Pancreas (tissue), 10 donors: ENCODE measurements around the gene SPIRE2. TPM values are rescaled to one million over a fixed set of nuclear protein-coding genes. Genes with fewer than 3 reads are reported as not detected.
"Not testable (repeated sequence)": the region's sequence is repeated elsewhere in the genome, so short reads cannot be mapped to it uniquely, and the experiment has no call there.

ENCODE experiments used
- ATAC-seq, 4 donors: fragments of 200-7000 bp; cut with Tn5 transposase; one replicate each; pipeline versions ENCODE4 v1.8.0 to v1.9.1; 2020; ENCODE audit warnings: mild to moderate bottlenecking in 4 of 4, moderate library complexity in 4 of 4
- DNase-seq, 6 donors: peaks; one replicate each; pipeline ENCODE4 v3.0.0-alpha.2; 2020
- FAIRE-seq: peaks from 2 replicates; lab custom pipeline; 2012; peaks lifted over from hg19 to GRCh38; lab: Jason Lieb, UNC
- H3K27ac ChIP-seq, 4 donors: fragments of 200-600 bp; sonication (generic); 1 replicate in 3 of 4; 2 replicates in 1 of 4; pipeline versions ENCODE4 v1.5.0 to v1.8.0; 2020
- H3K27me3 ChIP-seq, 4 donors: fragments of 200-600 bp; one replicate each; pipeline ENCODE4 v1.8.0; 2021
- H3K36me3 ChIP-seq, 3 donors: fragments of 200-600 bp; sonication (generic) in 1 of 3; one replicate each; pipeline versions ENCODE4 v1.5.0 to v1.8.0; 2020 to 2021
- H3K4me1 ChIP-seq, 3 donors: fragments of 200-600 bp; one replicate each; pipeline ENCODE4 v1.8.0; 2021
- H3K4me3 ChIP-seq, 4 donors: fragments of 200-600 bp; sonication (generic) in 2 of 4; one replicate each; pipeline versions ENCODE4 v1.5.0 to v1.8.0; 2020 to 2021
- H3K9me3 ChIP-seq, 4 donors: fragments of 200-600 bp; one replicate each; pipeline ENCODE4 v1.8.0; 2021
- CTCF ChIP-seq, 4 donors: fragments of 200-600 bp; sonication (generic) in 3 of 4; IDR thresholded peaks; one replicate each; pipeline versions ENCODE4 v1.5.0 to v1.8.0; 2021; ENCODE audit warnings: antibody characterized with exemption in 4 of 4
- WGBS, 2 donors: extraction: QIAGEN DNeasy Blood & Tissue Kit; methylation state at CpG; one replicate each; pipeline ENCODE4 v1.1.7; 2013; 5-methylcytosine and 5-hydroxymethylcytosine counted together
- intact Hi-C, 3 donors: fragments of 100-400 bp; cut with DNase I; formaldehyde crosslinking; loops; one replicate each; pipeline versions ENCODE4 v1.11.1 to v1.14.2; 2022
- polyA plus RNA-seq, 2 donors: library from polyadenylated mRNA; stranded (reverse); fragments of 200-250 nt; gene quantifications; one replicate each; pipeline ENCODE4 v1.2.3, GENCODE V29; 2013
- total RNA-seq, 6 donors: library from RNA; stranded (reverse); fragmentation: NEBNext Ultra II Directional in 4 of 6; extraction: Animal tissue kit (Norgen Biotek cat#: 25700) in 4 of 6; gene quantifications; one replicate each; pipeline versions ENCODE4 v1.2.1 to v1.2.4, GENCODE V29; 2021 to 2023
- donor health status: healthy with polysubstance abuse.
- donor health status: DM: no; HTN: no; CAD: no; lungs with moderate emphysema.
- donor health status: DM: no; HTN: no; CAD: no.
- donor health status: control.
- donor health status: control.
- donor health status: Bipolar disorder and iron deficiency.
- donor health status: DM: yes; HTN: yes; CAD: no.
- donor health status: DM: no; HTN: no; CAD: no.
- donor health status: DM: no; HTN: no; CAD: no.
- donor health status: DM: yes; HTN: yes; CAD: no.

The SPIRE2 gene
- total and polyA plus RNA-seq, 8 donors, result 1.6 to 11.5 (median 2.8) TPM

GRCh38 chr16:89808475-89808874, 19.8 kb upstream of the SPIRE2 start:
- no peak overlapping the region for H3K4me3 ChIP-seq
- DNase-seq (peak in 1 of 6 donors; percentile 5), ATAC-seq (no peak), FAIRE-seq (no peak)
- intact Hi-C loops, result no loop called here
- H3K4me1 ChIP-seq, result no peaks in the 10 kb centered on the region
- H3K27ac ChIP-seq, result no peak overlapping the region
- no peaks in the 10 kb centered on the region for H3K36me3 ChIP-seq
- H3K27me3 ChIP-seq, result no peaks in the 10 kb centered on the region
- no peaks in the 10 kb centered on the region for H3K9me3 ChIP-seq
- WGBS, 2 donors, result 82 to 91% methylated on average over 3 of the region's 4 CpGs
- no peak for TF ChIP-seq CTCF (IDR thresholded peaks at IDR 0.05)

- no peak overlapping the region for H3K4me3 ChIP-seq
- H3K27ac ChIP-seq, result no peak overlapping the region
- TF ChIP-seq CTCF (IDR thresholded peaks at IDR 0.05), result no peak
- 67 to 73% methylated on average over 2 of the region's 2 CpGs for whole genome bisulfite sequencing, 2 donors
- no peaks in the 10 kb centered on the region for H3K27me3 ChIP-seq
- FAIRE-seq, result no peak
- no peaks in the 10 kb centered on the region for H3K9me3 ChIP-seq
- no peaks in the 10 kb centered on the region for H3K36me3 ChIP-seq
- no peak for ATAC-seq
- H3K4me1 ChIP-seq, result peaks cover 0 to 6% (median 0%) of the 10 kb centered on the region in 3 donors
- DNase-seq, result peak in 1 of 6 donors; percentile 1
- intact Hi-C loops, result no loop called here
These were observed 17.0 kb upstream of the SPIRE2 start for GRCh38 chr16:89811321-89811720.

- no peaks in the 10 kb centered on the region for H3K27me3 ChIP-seq
- TF ChIP-seq CTCF (IDR thresholded peaks at IDR 0.05), result no peak
- no peak overlapping the region for H3K27ac ChIP-seq
- DNase-seq, result peak in 1 of 6 donors; percentile 34
- H3K9me3 ChIP-seq, result no peaks in the 10 kb centered on the region
- peaks cover 0 to 12% (median 0%) of the 10 kb centered on the region in 3 donors for H3K4me1 ChIP-seq
- intact Hi-C loops, result no loop called here
- H3K4me3 ChIP-seq, result peak overlapping the region; percentile 50 to 75 (median 58)
- no peaks in the 10 kb centered on the region for H3K36me3 ChIP-seq
- no peak for ATAC-seq
- 5 to 8% methylated on average over 43 to 65 of the region's 65 CpGs for WGBS, 2 donors
- no peak for FAIRE-seq
These were observed 12.5 kb upstream of the SPIRE2 start for GRCh38 chr16:89815639-89816348.

- intact Hi-C loops, FAIRE-seq, H3K27ac ChIP-seq, ATAC-seq, H3K9me3 ChIP-seq, H3K4me3 ChIP-seq, H3K27me3 ChIP-seq, H3K36me3 ChIP-seq: not testable (repeated sequence)
- peaks cover 0 to 12% (median 0%) of the 10 kb centered on the region in 3 donors for H3K4me1 ChIP-seq
- WGBS, 2 donors, result 69 to 84% methylated on average over 14 of the region's 14 CpGs
- DNase-seq, result peak in 1 of 6 donors; percentile 5
These were observed 9.3 kb upstream of the SPIRE2 start for GRCh38 chr16:89818851-89819403.

GRCh38 chr16:89819448-89819847, 8.8 kb upstream of the SPIRE2 start:
- 96% methylated on average over 7 to 8 of the region's 8 CpGs for WGBS, 2 donors
- peaks cover 0 to 12% (median 0%) of the 10 kb centered on the region in 3 donors for H3K4me1 ChIP-seq
- H3K27ac ChIP-seq, H3K36me3 ChIP-seq, intact Hi-C loops, H3K27me3 ChIP-seq, H3K4me3 ChIP-seq, FAIRE-seq, H3K9me3 ChIP-seq, ATAC-seq, DNase-seq: not testable (repeated sequence)
